Measurements from ENCODE around the gene ACSF3.

GRCh38 chr16:89055313-89055712 lies 38.3 kb upstream of the ACSF3 start:
- no peak for TF ChIP-seq CTCF (conservative IDR thresholded peaks at IDR 0.05; ENCODE audit: low read depth, low read length)
- TF ChIP-seq EZH2phosphoT487 (IDR thresholded peaks at IDR 0.05; ENCODE audit: borderline replicate concordance, low read length): no peak
- TF ChIP-seq EZH2 (IDR thresholded peaks at IDR 0.05; ENCODE audit: low read length, unreplicated experiment): no peak
